ENCODE results near the gene CUX1. TPM values are rescaled to one million over a fixed set of nuclear protein-coding genes. Genes with fewer than 3 reads are reported as not detected.
A peak's percentile ranks its signal among the peaks of the same experiment; 100 is the strongest.
"Not testable (repeated sequence)": the region's sequence is repeated elsewhere in the genome, so short reads cannot be mapped to it uniquely, and the experiment has no call there.

The CUX1 gene
- total RNA-seq, 1 experiment from 2014 or later, result 36.5 TPM

DNA sequence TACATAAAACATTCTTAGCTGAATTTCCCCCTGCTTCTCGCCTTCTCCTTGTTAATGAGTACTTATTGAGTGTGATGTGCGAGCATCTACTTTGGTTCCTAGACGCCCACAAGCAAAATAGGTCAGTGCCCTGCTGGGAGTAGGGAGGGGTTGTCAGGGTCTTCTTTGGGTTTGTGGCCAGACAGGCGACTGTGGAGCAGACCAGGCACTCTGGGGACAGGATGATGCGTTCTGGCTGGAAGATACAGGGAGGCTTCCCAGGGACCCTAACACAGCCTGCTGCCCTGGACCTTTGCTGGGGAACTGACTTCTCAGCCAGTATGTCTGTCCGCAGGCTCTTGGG lies 227.2 kb downstream of the CUX1 start:
- DNase-seq (ENCODE audit: low spot score), result no peak

DNA sequence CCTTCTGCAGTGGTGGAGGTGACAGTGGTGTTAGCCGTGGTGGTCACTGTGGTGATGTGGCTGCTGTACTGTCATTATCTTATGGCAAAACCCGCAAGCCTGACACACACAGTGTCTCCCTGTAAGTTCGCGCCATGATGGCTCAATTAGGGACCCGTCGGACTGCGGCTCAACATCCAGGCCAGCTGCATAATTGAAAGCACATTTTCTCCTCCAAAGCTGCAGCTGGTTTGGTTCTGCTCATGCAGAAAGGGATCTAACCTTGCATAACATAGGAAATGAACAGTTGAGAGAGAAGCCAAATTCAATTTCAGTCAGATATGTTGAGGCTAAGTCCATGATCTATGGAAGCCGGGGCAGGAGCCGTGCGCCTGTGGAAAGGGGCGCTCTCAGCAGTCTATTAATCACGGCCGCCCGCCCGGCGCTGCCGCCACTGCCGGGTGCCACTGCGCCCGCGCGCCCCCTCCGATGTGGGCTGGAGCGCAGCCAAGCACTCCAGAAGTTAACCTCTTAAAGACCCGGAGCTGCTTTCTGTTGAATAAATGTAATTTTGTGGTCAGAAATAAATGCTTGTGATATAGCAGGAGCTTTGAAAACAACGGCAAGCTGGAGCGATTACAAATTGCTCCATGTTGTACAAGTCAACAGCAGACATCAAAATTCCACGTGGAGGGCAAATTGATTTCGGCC lies 227.7 kb downstream of the CUX1 start:
- peak; percentile 62 for DNase-seq (ENCODE audit: low spot score)

DNA sequence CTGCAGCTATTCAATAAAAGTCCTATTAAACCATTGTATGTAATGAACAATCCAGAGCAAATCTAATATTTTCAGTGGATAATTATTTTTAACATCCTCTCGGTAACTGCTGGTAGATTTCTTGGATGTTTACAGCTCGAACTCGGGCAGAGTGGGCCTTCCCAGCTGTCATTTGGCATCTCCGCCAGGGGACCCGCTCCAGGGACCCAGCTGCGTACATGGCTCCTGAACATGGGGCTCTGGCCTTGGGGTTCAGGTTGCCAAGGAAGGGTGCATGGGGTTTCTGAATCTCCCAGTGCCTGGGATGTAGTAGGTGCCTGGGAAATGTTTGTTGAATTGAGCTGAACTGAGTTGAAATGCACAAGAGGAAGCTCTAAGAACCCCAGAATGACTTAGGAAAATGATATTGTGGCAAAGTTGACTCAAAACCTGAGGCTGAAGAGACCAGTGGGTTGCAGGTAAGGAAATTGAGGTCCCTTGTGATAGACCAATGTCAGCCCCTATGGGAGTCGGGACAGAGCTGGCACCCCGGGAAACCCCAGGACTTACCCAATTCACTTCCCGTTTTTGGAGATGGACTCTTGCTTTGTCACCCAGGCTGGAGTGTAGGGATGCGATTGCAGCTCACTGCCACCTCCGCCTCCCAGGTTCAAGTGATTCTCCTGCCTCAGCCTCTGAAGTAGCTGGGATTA lies 228.4 kb downstream of the CUX1 start:
- DNase-seq (ENCODE audit: low spot score), result no peak

DNA sequence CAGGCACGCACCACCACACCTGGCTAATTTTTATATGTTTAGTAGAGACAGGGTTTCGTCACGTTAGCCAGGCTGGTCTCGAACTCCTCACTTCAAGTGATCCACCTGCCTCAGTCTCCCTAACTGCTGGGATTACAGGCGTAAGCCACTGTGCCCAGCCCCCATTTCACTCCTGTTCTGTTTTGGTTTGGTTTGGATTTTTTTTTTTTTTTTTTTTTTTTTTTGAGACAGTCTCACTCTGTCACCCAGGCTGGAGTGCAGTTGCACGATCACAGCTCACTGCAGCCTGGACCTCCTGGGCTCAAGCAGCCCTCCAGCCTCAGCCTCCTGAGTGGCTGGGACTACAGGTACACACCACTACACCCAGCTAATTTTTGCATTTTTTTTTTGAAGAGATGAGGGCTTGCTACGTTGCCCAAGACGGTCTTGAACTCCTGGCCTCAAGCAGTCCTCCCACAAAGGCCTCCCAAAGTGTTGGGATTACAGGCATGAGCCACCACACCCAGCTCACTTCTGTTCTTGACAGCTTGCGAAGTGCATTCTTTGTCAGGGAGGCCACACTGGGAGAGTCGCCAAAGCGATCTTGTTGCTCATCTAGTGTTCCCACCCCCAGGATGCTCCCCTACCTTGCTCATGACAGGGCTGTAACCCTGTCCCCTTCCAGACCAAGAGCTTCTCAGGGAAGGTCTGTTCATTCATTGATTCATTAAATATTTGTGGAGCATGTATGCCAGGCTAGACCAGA lies 229.1 kb downstream of the CUX1 start:
- DNase-seq (ENCODE audit: low spot score), result peak; percentile 33

DNA sequence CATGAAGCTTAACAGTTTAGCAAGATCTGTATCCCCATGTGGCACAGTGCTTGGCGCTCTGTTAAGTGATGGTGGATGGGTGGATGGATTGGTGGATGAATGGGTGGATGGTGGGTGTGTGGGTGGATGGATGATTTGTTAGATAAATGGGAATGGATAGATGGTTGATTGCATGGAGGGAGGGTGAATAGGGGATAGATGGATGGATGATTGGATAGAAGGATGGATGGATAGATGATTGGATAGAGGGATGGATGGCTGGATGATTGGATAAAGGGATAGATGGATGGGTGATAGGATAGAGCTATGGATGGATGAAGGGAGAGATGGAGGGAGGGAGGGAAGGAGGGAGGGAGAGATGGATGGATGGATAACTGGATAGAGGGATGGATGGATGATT lies 229.7 kb downstream of the CUX1 start:
- no peak for DNase-seq (ENCODE audit: low spot score)

DNA sequence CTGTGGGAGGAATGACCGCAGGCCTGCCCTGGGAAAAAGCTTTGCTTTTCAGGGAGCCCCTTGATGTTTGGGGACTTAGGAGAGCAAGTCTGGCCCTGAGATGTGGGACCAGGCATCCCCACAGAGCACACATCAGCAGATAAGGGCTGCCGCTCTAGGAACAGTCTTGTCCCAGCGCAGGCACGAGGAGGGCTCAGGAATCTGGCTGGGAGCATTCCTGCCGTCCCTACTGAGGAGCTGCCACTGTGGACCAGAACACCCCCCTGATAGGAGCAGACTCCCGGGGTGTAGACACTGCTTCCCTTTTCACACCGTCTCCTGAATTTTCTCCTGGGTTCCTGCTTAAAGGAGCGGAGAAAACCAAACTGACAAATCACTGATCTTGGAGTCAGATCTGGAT lies 232.3 kb downstream of the CUX1 start:
- DNase-seq (ENCODE audit: low spot score), result no peak

DNA sequence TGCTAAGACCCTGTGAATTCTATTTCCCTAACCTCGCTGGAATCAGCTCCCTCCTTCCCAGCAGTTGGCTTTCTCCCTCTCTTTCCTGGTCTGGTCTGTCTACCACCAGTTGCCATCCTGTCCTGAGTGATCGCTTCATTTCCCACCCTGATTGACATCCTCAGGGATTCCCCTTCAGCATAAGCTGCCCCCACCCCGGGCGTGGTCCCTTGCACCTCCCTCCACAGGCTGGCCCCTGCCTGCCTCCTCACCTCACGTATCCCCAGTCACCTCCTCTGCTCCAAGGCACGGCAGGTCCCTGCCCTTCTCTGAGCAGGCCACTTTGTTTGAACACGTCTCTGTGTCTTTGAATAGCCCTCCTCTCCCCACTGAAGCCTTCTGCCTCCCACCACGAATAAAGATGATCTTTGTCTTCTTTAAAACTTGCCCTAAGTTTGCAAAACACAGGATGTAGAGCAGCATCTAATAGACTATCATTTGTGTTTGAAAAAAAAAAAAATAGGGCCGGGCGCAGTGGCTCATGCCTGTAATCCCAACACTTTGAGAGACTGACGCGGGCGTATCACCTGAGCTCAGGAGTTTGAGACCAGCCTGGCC lies 233.5 kb downstream of the CUX1 start:
- no peak for DNase-seq (ENCODE audit: low spot score)

DNA sequence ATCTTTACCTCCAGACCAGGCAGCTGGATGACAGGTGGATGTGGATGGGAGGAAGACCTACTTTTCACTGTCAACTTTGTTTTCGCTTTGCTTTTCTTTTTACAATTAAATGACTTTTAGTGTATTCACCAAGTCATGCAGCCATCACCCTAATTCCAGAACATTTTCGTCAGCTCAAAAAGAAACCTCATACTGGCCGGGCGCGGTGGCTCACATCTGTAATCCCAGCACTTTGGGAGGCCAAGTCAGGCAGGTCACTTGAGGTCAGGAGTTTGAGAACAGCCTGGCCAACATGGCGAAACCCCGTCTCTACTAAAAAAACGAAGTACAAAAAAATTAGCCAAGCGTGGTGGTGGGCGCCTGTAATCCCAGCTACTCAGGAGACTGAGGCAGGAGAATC lies 234.3 kb downstream of the CUX1 start:
- not testable (repeated sequence) for DNase-seq (ENCODE audit: low spot score)

DNA sequence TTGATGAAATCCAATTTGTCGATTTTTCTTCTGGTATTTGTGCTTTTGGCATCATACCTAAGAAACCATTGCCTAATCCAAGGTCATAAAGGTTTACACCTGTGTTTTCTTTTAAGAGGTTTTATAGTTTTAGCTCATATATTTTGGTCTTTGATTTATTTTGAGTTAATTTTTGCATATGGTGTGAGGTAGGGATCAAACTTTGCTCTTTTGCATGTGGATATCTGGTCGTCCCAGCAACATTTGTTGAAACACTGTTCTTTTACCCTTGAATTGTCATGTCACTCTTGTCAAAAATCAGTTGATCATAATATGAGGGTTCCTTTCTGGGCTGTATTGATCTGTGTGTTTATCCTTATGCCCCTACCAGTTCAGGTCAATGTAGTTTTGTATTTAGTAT lies 236.7 kb downstream of the CUX1 start:
- DNase-seq (ENCODE audit: low spot score), result no peak

DNA sequence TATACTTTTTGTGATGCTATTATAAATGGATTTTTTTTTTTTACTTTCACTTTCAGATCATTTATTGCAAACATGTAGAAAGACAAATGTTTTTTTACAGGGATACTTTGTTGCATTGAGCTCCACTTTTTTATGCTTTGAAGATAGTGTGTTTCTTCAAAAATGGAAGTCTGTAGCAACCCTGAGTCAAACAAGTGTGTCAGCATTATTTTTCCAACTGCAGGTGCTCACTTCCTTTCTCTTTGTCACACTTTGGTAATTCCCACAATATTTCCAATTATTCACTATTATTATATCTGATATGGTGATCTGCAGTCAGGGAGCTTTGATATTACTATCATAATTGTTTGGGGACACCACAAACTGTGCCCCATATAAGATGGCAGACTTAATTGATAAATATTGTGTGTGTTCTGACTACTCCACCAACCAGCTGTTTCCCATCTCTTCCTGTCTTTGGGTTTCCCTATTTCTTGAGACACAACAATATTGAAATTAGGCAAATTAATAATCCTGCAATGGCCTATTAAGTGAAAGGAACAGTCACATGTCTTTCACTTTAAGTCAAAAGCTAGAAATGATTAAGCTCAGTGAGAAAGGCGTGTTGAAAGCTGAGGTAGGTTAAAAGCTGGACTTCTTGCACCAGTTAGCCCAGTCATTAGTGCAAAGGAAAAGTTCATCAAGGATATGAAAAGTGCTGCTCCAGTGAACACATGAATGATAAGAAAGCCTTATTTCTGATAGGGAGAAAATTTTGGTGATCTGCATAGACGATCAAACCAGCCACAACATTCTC lies 238.0 kb downstream of the CUX1 start:
- DNase-seq (ENCODE audit: low spot score), result no peak

DNA sequence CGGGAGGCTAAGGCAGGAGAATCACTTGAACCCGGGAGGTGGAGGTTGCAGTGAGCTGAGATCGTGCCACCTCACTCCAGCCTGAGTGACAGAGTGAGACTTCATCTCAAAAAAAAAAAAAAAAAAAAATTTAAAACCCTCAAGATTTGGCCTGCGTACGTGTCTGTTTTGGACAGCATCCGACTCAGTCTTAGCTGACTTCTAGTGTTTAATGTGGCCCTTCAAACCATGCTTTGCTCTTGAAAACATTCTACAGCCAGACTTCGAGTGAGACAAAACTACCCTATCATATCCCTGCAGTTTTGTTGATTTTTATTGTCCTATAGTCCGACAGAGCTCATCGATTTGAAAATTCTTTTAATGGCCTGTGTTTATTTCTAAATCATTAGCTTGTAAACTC lies 242.1 kb downstream of the CUX1 start:
- DNase-seq (ENCODE audit: low spot score), result no peak

DNA sequence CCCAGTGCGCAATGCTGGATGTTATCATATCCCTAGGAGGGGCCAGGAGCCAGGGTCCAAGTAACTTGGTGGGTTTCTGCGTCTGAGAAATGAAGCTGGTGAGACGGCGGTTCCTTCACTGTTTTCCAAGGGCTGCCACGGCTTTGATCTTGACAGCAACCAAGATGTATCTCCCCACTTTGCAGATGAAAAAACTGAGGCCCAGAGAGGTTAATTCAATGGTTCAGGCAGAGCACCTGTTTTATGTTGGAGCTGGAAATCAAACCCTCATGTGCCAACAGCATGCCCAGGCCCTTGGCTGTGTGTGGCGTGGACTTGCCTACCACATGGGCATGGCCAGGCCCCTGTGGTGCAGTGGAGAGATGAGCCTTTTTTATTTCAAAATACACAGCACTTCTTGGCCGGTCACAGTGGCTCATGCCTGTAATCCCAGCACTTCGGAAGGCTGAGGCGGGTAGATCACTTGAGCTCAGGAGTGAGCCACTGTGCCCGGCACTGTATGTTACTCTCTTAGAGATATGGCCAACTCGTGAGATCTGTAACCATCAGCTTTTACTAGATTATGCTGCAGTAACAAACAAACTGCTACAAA lies 244.0 kb downstream of the CUX1 start:
- no peak for DNase-seq (ENCODE audit: low spot score)

DNA sequence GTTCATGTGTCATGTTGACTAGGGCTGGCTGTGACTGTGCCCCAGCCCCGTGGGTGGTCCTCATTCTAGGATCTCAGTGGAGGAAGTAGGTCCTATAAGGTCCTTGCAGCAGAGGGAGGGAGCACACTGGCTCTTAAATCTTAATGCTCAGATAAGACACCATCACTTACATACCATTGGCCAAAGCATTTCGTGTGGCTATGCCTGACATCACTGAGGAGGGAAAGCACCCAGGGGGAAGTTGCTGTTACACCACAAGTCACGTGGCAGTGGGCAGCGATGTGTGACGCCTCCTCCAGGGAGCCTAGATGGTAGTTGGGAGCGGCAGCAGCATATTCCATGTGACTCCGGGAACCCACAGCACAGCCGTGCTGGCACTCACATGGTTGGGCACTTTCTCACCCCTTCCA lies 244.6 kb downstream of the CUX1 start:
- peak; percentile 95 for DNase-seq (ENCODE audit: low spot score)

DNA sequence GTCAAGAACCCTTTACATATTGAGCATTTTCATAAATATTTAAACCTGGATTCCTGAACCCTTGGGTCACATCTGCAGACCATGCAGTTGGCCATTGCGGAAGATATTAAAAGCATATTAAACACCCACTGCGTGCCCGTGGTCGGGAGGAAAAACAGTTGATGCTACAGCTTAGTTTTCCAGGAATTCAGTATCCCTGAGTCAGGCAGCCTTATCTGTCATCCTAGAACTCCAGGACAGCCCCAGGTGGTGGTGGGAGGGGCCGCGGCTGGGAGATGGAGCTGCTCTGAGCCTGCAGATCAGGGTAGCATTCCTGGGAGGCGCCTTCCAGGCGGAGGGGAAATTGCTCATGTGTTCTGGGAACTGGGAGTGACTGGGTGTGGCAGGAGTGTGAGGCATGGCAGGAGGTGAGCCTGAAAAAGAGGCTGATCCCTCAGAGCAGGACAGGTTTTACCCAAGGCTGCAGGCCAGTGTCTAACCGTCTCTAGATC lies 246.3 kb downstream of the CUX1 start:
- DNase-seq (ENCODE audit: low spot score), result peak; percentile 95

DNA sequence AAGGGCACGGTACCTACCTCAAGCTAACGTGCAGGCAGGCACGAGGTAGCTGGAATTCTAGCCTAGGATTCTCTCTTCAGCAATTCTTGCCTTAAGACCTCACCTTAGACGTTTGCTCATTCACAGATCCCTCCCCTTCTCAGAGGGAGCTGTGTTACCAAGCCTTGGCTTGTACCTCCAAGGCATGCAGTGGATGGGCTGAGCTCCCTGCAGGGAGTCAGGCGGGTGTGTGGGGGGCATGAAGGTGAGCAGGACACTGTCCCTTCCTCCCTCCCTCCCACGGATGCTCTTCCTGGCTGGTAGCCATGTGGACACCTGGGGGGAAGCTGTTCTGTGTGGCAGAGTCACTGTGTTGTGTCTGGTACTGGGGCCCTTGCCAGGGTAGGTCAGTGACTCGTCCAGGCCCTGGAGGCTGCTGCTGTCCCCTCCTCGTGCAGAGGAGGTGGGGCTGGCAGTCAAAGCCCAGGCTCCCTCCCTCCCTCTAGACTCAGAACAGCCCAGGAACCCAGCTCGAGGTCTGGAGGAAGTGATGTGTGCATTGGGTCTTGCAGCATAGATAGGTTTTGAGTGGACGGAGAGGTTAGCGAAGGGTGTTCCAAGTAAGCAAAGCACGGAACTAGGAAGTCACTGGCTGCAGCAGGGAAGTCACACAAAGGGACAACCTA lies 247.1 kb downstream of the CUX1 start:
- peak; percentile 74 for DNase-seq (ENCODE audit: low spot score)

DNA sequence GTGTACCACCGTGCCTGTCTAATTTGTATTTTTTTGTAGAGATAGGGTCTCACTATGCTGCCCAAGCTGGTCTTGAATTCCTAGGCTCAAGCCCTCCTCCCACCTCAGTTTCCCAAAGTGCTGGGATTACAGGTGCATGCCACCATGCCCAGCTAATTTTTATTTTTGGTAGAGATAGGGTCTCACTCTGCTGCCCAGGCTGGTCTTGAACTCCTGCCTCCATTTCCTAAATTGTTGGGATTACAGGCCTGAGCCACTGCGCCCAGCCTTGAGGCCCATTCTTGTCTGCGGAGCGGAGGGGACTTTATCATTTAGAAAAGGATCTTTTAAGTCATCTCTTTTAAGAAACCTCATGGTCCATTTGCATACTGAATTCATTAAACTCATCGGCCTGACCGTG lies 247.8 kb downstream of the CUX1 start:
- no peak for DNase-seq (ENCODE audit: low spot score)

DNA sequence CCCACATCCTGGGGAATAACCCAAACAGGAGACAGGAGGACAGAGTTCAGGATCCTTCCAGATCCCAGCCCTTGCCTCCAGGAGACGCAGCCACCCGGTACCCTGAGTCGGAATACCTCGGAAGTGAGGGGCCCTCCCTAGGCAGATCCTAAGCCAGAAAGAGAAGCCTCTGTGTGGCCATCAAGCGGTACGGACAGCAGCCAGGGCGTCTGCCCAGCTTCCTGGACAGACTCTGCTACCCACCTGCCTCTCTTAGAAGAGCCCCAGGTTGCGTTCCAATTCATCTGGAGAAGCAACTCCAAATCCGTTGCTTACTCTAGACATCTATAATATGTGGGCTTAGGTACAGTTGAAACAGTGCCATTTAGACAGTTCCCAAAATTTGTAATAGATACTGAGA lies 249.1 kb downstream of the CUX1 start:
- no peak for DNase-seq (ENCODE audit: low spot score)

DNA sequence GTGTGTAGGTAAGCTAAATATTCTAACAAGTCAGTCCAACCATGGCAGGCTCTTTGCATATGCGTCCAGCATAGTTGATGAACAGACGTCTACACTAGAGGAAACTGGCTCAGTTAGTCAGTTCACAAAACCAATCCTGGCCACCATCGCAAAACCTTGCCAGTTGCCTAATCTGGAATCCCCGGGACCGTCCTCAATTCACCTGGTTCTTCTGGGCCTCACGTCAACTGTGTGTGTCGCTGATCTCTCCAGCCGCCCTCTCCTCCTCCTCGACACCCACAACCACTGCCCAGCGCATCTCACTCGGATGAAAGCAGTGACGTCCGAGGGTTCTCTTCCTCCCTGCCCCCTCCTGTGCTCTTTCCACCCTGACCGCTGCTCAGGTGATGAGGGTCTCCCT lies 251.4 kb downstream of the CUX1 start:
- DNase-seq (ENCODE audit: low spot score), result no peak

DNA sequence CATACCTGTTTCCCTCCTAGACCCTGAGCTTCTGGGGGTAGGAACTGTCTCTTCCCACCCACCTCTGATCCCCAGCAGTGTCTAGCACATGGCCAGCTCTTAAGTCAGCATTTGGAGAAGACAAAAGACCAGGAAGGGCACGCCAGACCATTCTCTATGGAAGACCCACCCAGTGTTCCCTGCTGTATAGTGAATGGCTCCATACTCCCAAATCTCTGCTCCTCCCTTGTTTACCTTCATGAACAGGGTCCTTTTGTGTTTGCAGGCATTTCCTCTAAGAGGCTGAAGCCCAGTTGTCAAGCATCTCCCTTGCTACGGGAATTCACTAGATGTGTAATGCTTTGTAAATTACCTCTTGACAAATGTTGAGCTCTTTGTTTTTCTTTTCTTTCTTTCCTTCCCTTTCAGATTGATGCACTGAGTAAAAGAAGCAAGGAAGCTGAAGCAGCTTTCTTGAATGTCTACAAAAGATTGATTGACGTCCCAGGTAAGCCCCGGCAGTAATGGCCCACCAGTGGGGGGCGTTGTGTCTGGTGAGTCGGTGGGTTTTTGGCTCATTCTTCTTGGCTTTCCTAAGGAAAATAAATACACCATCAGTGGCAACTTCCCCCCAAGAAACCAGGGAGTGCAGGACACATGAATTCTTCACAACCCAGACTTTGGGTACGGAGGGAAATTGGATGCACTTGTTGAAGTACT lies 252.7 kb downstream of the CUX1 start:
- no peak for DNase-seq (ENCODE audit: low spot score)

DNA sequence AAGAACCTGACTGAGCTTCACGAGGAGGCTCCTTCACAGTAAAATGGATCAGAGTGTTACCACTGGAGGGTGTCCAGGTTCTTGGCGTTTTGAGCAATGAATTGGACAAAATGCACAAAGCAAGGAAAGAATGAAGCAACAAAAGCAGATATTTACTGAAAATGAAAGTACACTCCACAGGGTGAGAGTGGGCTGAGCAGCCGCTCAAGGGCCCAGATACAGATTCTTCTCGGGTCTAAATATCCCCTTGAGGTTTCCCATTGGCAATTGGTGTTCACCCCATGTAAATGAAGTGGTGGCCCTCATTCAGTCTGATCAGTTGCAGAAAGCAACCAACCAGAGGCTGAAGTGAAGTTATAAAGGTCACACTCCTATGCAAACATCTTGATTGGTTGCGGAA lies 254.6 kb downstream of the CUX1 start:
- no peak for DNase-seq (ENCODE audit: low spot score)

Measured in A172 (cell line).